Measurements from ENCODE around the gene C3.
"Not testable (repeated sequence)": the region's sequence is repeated elsewhere in the genome, so short reads cannot be mapped to it uniquely, and the experiment has no call there.

C3 gene

DNA sequence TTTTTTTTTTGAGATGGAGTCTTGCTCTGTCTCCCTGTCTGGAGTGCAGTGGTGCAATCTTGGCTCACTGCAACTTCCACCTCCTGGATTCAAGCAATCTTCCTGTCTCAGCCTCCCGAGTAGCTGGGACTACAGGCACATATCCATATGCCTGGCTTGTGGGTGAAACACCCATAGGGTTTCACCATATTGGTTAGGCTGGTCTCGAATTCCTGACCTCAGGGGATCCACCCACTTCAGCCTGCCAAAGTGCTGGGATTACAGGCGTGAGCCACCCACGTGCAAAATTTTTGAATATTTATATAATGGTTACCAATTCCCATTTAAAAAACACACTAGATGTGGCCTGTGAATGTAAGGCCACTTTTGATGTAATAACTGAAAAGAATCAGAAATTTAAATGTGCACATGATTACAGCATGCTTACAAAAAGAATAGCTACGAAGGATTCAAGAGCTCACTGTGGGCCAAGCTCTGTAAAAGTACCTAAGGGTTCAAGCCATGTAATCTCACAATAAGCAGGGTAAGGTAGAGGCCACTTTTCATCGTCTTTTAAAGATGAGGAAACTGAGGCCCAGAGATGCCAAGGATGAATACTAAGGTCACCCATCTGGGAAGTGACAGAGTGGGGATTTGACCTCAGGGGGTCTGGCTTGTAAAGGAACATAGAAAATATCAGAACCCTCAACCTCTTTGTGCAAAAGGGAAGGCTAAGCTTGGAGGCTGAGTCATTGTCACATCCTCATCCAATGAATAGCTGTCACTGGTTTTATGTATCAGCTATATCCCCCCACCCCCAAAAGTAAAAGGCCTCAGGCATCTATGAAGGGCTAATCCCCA, 68.3 kb downstream of the C3 start:
- no peak overlapping the region for H3K4me3 ChIP-seq
- peak overlapping the region in 1 of 21 experiments; percentile 37 for H3K27ac ChIP-seq

- no peak overlapping the region for H3K4me3 ChIP-seq
- no peak overlapping the region for H3K27ac ChIP-seq
Observed at GRCh38 chr19:6649185-6649584, 71.3 kb downstream of the C3 start.

DNA sequence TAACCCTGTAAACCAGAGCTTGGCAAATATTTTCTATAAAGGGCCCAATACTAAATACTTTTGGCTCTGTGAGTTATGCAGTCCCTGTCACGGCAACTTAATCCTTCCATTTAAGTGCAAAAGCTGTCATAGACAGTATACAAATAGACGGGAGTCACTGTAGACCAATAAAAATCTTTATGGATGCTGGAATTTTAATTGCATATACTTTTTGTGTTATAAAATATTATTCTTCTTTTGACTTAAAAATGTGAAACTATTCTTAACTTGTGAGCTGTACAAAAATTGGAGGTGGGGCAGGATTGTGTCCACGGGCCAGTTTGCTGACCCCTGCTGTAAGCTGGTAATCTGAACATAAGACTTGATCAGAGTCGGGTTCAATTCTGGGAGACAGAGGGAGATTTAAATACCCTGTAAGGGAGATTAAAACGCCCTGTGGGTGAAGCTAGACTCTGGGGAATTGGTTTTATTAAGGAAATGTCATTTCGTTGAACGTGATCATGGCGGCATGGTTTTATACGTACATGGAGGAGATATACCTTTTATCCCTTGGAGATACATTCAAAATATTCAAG, 72.2 kb downstream of the C3 start:
- H3K4me3 ChIP-seq = no peak overlapping the region

DNA sequence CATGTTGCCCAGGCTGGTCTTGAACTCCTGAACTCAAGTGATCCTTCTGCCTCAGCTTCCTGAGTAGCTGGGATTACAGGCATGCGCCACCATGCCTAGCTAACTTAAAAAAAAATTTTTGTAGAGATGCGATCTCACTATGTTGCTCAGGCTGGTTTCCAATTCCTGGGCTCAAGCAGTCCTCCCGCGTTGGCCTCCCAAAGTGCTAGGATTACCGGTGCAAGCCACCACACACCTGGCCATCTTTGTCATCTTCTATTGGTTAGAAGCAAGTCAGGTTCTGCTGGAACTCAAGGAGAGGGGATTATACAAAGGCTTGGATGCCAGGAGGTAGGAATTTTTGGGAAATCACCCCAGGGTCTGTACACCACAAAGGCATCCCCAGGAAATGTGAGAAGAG, 75.7 kb downstream of the C3 start:
- Histone ChIP-seq H3K27ac (no peak overlapping the region), H3K4me3 (no peak overlapping the region)

More for the DNA sequence above, 72.2 kb downstream of the C3 start:
- H3K27ac ChIP-seq = no peak overlapping the region

DNA sequence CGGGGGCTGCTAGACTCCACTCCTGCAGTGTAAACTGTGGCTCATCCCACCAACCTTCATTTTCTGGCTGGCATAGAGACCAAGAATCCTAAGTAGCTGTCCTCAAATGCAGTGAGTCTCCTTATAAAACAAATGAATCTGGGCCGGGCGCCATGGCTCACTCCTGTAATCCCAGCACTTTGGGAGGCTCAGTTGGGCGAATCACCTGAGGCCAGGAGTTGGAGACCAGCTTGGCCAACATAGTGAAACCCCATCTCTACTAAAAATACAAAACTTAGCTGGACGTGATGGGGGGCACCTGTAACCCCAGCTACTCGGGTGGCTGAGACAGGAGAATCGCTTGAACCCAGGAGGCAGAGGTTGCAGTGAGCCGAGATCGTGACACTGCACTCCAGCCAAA, 80.1 kb downstream of the C3 start:
- not testable (repeated sequence) for H3K27ac ChIP-seq, H3K4me3 ChIP-seq

- no peak overlapping the region for H3K27ac ChIP-seq
- no peak overlapping the region for H3K4me3 ChIP-seq
Observed at GRCh38 chr19:6639439-6639838, 81.0 kb downstream of the C3 start.

- not testable (repeated sequence) for H3K4me3 ChIP-seq, H3K27ac ChIP-seq
Observed at GRCh38 chr19:6633456-6633813, 87.0 kb downstream of the C3 start.

DNA sequence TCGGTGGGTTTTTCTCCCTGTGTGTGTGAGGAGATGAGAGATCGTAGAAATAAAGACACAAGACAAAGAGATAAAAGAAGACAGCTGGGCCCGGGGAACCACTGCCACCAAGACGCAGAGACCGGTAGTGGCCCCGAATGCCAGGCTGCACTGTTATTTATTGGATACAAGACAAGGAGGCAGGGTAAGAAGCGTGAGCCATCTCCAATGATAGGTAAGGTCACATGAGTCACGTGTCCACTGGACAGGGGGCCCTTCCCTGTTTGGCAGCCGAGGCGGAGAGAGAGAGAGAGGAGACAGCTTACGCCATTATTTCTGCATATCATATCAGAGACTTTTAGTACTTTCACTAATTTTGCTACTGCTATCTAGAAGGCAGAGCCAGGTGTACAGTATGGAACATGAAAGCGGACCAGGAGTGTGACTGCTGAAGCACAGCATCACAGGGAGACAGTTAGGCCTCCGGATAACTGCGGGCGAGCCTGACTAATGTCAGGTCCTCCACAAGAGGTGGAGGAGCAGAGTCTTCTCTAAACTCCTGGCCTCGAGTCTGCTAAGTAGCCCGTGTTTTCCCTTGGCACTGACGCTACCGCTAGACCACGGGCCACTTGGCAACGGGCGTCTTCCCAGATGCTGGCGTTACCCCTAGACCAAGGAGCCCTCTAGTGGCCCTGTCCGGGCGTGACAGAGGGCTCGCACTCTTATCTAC, 87.5 kb downstream of the C3 start:
- H3K4me3 ChIP-seq, H3K27ac ChIP-seq: not testable (repeated sequence)

DNA sequence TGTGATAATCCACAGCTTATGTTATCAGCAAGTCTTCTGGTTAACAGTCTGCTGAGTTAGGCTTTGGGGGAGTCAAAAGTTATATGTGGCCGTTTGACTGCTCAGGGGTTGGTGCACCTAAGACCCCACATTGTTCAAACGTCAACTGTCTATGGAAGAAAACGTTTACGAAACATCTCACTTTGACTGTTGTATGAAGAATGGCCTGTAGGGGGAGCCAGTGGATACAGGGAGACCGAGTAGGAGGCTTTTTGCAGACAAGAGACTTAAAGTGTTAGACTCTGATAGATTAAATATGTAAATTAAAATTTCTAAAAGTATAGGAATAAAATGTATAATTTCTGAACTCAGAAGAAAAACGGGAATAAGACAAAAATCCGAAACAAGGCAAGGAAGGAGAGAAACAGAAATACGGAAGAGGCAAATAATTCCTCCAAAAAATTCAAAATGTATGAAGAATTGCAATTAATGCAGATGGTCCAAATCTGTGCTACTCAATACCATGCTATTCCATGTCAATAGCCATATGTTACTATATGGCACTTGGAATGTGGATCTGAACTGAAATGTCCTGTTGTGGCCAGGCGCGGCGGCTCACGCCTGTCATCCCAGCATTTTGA, 88.3 kb downstream of the C3 start:
- no peak overlapping the region for H3K4me3 ChIP-seq
- no peak overlapping the region for H3K27ac ChIP-seq

All from skin epidermis (tissue), 12 donors.